HL-60 (cell line): ENCODE data around the gene CPSF3.

ENCODE experiments used
- DNase-seq, 2 experiments: peaks; one replicate each; pipeline ENCODE4 v3.0.0-alpha.2; 2010 to 2020; ENCODE audit warnings: low read depth in 1 of 2, low spot score in 1 of 2
- H3K27ac ChIP-seq: fragments of 250-450 bp; sonication (Bioruptor Pico); replicated peaks from 2 replicates; pipeline ENCODE4 v1.5.1; 2020; ENCODE audit warnings: mild to moderate bottlenecking, moderate library complexity
- H3K27me3 ChIP-seq: fragments of 250-450 bp; sonication (Bioruptor Pico); 2 replicates; pipeline ENCODE4 v1.5.1; 2021; ENCODE audit warnings: mild to moderate bottlenecking, moderate library complexity; ENCODE audit not compliant: insufficient read depth, poor library complexity, severe bottlenecking
- H3K4me3 ChIP-seq: replicated peaks from 2 replicates; pipeline ENCODE4 v1.5.1; 2011; ENCODE audit warnings: mild to moderate bottlenecking, control low read depth, low read length; ENCODE audit not compliant: insufficient read depth
- GABPA ChIP-seq: IDR thresholded peaks from 2 replicates; pipeline ENCODE4 v1.6.1; 2012; ENCODE audit warnings: low read depth
- POLR2AphosphoS5 ChIP-seq: IDR thresholded peaks from 2 replicates; pipeline ENCODE4 v1.6.1; 2012; ENCODE audit warnings: low read depth
- SPI1 ChIP-seq: IDR thresholded peaks from 2 replicates; pipeline ENCODE4 v1.6.1; 2012; ENCODE audit warnings: low read depth, mild to moderate bottlenecking, borderline replicate concordance
- TF ChIP-seq, protein P1 (sequence below): IDR thresholded peaks from 2 replicates; pipeline ENCODE4 v1.6.1; 2012; ENCODE audit warnings: low read depth; ENCODE audit not compliant: insufficient replicate concordance
- TF ChIP-seq, protein P2 (sequence below): IDR thresholded peaks from one replicate; pipeline ENCODE4 v1.5.1; 2011; ENCODE audit warnings: low read length, control low read depth, inconsistent platforms; ENCODE audit not compliant: insufficient read depth

CPSF3 gene

DNA sequence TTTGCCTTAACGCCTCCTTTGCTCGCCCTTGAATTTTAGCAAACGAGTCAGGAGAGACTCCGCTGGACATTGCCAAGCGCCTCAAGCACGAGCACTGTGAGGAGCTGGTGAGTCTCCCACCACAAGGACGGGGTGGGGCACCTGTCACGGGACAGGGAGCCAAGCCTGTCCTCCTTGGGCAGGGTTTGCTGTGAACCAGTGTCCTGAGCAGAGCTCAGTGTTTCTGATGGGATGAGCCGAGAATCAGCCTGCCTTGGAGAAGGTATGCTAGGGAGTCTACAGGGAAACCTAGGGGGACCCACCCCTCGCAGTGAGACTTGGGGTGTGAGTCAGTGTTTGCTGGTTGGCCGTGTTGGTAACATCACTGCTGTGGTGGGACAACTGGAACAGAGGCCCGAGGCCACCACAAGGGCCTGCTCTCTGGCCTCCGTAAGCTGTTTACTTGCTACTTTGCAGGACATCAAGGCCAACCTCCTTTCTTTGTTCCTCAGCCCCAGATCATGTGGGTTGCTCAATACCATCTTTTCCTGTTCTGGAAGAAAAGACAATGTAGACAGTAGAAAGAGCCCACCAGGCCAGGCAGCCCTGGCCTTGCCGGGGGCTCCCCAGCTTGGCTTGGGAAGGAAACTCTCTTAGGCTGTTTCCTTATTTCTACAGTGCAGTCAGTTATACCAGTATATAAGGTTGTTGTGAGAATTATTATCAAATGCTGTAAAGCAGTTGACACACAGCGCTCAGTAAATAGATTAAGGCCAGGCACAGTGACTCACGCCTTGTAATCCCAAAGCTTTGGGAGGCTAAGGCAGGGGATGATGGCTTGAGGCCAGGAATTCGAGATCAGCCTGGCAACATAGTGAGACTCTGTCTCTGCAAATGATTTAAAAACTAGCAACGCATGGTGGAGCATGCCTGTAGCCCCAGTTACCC, 42.5 kb upstream of the CPSF3 start:
- TF ChIP-seq SPI1 (no peak), POLR2AphosphoS5 (no peak), GABPA (no peak)
- TF ChIP-seq, protein P1, sequence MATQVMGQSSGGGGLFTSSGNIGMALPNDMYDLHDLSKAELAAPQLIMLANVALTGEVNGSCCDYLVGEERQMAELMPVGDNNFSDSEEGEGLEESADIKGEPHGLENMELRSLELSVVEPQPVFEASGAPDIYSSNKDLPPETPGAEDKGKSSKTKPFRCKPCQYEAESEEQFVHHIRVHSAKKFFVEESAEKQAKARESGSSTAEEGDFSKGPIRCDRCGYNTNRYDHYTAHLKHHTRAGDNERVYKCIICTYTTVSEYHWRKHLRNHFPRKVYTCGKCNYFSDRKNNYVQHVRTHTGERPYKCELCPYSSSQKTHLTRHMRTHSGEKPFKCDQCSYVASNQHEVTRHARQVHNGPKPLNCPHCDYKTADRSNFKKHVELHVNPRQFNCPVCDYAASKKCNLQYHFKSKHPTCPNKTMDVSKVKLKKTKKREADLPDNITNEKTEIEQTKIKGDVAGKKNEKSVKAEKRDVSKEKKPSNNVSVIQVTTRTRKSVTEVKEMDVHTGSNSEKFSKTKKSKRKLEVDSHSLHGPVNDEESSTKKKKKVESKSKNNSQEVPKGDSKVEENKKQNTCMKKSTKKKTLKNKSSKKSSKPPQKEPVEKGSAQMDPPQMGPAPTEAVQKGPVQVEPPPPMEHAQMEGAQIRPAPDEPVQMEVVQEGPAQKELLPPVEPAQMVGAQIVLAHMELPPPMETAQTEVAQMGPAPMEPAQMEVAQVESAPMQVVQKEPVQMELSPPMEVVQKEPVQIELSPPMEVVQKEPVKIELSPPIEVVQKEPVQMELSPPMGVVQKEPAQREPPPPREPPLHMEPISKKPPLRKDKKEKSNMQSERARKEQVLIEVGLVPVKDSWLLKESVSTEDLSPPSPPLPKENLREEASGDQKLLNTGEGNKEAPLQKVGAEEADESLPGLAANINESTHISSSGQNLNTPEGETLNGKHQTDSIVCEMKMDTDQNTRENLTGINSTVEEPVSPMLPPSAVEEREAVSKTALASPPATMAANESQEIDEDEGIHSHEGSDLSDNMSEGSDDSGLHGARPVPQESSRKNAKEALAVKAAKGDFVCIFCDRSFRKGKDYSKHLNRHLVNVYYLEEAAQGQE = no peak
- TF ChIP-seq, protein P2, sequence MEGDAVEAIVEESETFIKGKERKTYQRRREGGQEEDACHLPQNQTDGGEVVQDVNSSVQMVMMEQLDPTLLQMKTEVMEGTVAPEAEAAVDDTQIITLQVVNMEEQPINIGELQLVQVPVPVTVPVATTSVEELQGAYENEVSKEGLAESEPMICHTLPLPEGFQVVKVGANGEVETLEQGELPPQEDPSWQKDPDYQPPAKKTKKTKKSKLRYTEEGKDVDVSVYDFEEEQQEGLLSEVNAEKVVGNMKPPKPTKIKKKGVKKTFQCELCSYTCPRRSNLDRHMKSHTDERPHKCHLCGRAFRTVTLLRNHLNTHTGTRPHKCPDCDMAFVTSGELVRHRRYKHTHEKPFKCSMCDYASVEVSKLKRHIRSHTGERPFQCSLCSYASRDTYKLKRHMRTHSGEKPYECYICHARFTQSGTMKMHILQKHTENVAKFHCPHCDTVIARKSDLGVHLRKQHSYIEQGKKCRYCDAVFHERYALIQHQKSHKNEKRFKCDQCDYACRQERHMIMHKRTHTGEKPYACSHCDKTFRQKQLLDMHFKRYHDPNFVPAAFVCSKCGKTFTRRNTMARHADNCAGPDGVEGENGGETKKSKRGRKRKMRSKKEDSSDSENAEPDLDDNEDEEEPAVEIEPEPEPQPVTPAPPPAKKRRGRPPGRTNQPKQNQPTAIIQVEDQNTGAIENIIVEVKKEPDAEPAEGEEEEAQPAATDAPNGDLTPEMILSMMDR = no peak
- Histone ChIP-seq H3K27ac (no peak overlapping the region), H3K27me3 (peaks cover 3% of the 10 kb centered on the region), H3K4me3 (no peak overlapping the region)
- no peak for DNase-seq

DNA sequence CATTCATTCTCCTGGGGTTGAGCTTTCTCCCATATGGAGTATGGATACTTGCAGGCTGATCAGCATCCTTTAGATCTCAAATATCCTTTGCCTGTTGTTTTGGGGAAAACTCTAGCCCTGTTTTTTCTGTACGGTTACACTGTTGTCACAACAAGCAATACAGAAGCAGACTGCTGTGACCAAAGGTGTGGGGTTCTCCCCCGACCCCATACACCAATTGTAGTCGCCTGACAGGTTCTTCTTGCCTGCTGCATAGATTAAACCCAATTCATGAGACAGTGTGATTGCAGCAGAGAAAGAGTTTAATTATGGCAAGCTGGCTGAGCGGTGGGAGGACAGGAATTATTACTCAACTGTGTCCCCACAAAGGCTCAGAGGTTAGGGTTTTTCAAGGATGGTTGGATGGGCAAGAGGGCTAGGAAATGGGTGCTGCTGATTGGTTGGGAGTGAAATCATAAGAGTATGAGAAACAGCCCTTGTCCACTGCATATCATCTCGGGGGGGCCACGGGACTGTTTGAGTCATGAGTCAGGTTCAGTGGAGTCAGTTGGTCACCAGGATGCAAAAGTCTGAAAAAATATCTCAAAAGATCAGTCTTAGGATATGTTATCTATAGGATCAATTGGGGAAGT, 40.7 kb upstream of the CPSF3 start:
- TF ChIP-seq, protein P2 = no peak
- TF ChIP-seq, protein P1 = no peak
- no peak for TF ChIP-seq GABPA
- no peak for TF ChIP-seq POLR2AphosphoS5
- no peak for TF ChIP-seq SPI1
- no peak overlapping the region for H3K27ac ChIP-seq

DNA sequence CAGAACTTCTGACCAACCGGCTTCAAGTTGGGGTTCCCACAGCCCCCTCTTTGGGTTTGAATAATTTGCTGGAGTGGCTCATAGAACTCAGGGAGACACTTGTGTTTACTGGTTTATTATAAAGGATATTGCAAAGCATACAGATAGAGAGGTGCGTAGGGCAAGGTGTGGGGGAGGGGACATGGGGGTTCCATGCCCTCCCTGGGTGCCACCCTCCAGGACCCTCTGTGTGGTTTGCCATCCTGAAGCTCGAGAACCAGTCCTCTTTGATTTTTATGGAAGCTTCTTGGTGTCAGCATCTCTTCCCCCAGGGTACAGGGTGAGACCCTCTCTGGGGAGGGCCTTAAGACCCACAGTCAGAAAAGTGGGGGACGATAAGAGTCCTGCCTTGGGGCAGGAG, 38.9 kb upstream of the CPSF3 start:
- Histone ChIP-seq H3K4me3 (no peak overlapping the region), H3K27ac (no peak overlapping the region), H3K27me3 (no peaks in the 10 kb centered on the region)
- TF ChIP-seq, protein P2 = no peak
- TF ChIP-seq POLR2AphosphoS5 = no peak
- DNase-seq = no peak

More for the DNA sequence above, 40.7 kb upstream of the CPSF3 start:
- H3K4me3 ChIP-seq = no peak overlapping the region
- DNase-seq = no peak
- H3K27me3 ChIP-seq = peaks cover under 1% of the 10 kb centered on the region
